Inferior parietal cortex (tissue), 1 donor: Measurements from ENCODE around the gene HMMR.
A peak's percentile ranks its signal among the peaks of the same experiment; 100 is the strongest.
"Not testable (repeated sequence)": the region's sequence is repeated elsewhere in the genome, so short reads cannot be mapped to it uniquely, and the experiment has no call there.

Experiments used
- DNase-seq: peaks from one replicate; pipeline ENCODE4 v3.0.0-alpha.2; 2016; ENCODE audit errors: extremely low spot score

The HMMR gene

DNA sequence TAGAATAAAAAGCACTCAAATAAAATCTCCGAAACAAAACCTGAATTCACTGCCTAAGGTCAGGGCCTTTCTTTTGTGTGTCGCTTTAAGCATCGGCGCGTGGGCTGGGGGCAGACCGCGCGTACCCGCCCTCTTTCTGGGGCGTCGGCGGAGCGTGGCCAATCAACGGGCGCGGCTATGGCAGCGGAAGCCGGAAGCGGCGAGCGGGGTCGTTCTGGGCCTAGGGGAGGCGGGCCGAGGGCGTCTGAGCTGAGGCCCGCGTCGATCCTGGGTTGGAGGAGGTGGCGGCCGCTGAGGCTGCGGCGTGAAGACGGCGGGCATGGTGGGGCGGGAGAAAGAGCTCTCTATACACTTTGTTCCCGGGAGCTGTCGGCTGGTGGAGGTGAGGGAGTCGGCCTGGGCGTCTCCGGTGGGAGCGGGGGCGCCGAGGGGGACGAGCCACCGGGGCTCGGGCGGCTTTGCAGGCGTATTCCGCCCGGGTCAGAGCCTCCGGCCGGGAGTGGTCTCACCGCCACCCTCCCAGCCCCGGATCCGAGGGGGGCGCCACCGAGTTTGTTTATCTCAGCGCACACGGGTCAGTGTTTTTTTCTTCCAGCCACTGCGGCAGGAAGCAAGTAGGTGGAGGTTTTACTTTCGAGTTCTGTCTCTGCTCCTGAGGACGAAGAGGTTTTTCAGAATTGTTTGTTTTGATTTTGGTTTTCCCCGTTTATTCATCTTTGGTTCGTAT, 45.1 kb downstream of the HMMR start, which contains the start of gene MAT2B:
MAT2B (plus strand) TSS at position 252 of the 727 bp plus-strand sequence; CDS start at position 320, 68 bp downstream.
- peak; percentile 95 for DNase-seq

- DNase-seq: no peak
Measured at GRCh38 chr5:163506095-163506457, 45.6 kb downstream of the HMMR start.

DNA sequence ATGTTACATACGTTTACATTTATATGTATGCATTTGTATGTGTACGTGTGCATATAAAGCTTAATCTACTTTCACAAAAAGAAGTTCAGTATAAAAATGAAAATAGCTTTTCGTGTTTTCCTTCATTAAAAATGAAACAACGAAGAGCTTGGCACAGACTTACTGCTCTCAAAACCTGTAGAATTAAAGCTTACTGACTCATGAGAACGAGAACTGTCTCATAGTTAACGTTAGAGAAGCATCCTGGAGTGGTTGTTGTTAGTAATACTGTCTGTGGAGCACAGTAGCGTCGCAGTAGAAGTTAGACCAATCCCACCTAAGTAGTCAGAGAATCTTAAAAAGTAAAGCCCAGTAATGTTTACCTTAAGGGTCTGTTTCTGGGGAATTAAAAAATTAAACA, 46.3 kb downstream of the HMMR start:
- DNase-seq: no peak

- DNase-seq: no peak
Measured at GRCh38 chr5:163508753-163509152, 48.3 kb downstream of the HMMR start.

- DNase-seq: peak; percentile 33
Measured at GRCh38 chr5:163509291-163509951, 49.0 kb downstream of the HMMR start.

- no peak for DNase-seq
Measured at GRCh38 chr5:163512526-163512925, 52.1 kb downstream of the HMMR start.

DNA sequence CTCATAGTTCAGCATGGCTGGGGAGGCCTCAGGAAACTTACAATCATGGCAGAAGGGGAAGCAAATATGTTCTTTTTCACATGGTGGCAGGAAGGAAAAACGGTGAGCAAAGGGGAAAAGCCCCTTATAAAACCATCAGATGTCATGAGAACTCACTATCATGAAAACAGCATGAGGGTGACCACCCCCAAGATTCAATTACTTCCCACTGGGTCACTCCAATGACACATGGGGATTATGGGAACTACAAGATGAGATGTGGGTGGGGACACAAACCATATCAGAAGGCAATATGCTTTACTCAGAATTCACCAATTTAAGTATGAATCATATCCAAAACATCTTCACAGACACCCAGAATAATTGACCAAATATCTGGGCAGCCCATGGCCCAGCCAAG, 64.7 kb downstream of the HMMR start:
- DNase-seq: no peak

- DNase-seq: no peak
Measured at GRCh38 chr5:163529698-163530097, 69.3 kb downstream of the HMMR start.

DNA sequence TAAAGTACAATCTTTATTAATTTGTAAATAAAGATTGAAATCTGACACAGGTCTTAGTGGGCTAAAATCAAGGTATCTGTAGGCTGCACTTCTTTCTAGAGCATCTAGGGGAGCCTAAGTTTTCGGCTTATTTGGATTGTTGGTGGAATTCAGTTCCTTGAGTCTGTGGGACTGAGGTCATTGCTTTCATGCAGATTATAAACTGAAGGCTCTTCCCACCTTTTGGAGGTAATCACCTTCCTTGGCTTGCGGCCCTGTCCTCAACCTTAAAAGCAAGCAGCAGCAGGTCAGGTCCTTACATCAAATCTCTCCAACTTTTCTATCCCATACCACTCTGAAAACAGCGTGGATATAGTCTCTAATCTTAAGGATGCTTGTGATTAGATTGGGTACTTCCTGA, 70.8 kb downstream of the HMMR start:
- no peak for DNase-seq

DNA sequence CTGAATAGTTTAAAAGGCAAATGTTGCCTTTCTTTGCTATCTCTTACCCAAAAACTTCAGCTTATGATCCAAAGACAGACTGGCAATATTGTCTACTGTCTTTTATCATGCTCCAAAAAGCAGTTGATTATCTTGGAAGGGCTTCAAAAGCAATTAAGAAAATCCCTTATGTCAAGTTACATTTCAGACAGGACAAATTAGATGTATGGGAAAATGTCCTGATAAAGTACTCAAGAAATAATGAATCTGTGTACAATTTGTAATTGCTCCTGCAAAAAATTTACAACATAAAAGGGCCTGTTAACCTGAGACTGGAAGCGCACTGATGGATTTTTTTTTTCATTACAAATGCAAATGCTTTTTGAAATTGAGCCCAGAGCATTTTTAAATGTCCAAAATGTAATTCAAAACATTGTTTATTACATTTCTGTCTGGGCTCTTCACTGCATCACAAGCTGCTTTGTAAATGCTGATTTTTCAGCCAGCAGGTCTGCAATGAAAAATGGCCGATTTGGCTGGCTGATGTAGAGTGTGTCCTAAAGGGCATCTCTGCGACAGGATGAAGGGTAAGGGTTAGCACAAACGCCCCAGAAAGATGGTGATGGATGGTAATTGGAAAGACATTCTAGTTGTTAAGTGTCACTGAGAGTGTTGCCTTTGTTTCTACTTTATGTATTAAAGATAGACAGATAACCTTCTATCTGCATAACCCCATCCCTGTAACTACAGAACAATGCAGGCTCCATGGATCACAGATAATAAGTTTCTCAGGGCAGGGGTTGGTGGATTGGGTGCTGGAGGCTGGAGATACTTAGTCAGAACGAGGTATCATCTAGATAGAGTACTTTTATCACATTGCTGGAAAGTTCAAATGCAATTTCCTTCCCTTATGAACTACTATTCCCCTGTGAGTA, 72.0 kb downstream of the HMMR start:
- DNase-seq: no peak

GRCh38 chr5:163533223-163533622, 72.8 kb downstream of the HMMR start:
- no peak for DNase-seq

DNA sequence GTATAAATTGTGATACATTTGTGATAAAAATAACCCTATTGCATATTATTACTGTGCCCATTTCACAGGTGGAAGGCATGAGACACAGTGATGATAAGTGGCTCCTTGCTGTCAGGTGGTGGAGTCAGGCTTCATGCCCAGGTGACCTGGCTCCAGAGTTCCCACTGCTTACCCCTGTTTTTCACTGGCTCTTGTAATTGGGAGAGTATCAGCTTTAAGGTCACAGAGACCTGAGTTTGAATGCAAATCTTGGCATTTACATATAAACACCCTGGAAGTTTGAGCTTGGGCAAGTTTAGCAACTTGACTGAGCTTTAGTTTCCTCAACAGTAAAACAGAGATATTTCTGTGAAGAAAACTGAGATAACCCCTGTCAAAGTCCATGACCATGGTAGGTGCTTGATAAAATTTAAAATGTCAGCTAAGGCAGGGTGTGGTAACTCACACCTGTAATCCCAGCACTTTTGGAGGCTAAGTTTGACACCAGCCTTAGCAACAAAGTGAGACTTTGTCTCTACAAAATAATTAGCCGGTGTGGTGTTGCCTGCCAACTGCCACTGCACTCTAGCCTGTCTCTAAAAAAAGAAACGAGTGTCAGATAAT, 74.2 kb downstream of the HMMR start:
- DNase-seq: no peak

- DNase-seq: no peak
Measured at GRCh38 chr5:163535290-163535689, 74.9 kb downstream of the HMMR start.

DNA sequence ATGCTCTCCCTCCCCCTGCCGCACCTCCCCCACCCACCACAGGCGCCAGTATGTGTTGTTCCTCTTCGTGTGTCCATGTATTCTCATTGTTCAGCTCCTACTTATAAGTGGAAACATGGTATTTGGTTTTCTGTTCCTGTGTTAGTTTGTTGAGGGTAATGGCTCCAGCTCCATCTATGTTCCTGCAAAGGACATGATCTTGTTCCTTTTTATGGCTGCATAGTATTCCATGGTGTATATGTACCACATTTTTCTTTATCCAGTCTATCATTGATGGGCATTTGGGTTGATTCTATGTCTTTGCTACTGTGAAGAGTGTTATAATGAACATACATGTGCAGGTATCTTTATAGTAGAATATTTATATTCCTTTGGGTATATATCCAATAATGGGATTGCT, 76.0 kb downstream of the HMMR start:
- not testable (repeated sequence) for DNase-seq

DNA sequence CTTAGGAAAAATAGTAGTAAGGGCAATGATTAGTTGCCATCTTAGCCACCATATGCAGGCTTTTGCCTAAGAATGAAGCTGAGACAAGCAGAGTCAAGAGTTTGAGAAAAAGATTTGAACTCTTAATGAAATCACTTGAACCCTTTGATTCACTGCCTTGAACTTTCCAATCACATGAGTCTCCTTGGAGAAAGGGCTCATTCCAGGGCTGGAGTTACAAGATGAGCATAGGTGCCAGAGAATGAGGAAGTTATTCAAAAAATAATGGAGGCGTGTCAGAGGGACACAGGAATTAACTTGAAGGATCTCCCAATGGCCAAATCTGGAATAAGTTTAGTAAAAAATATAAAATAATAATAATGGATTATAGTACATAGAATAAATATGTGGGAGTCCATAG, 80.3 kb downstream of the HMMR start:
- no peak for DNase-seq
